Peyer's patch (tissue), 4 donors: ENCODE measurements around the gene STX18. TPM values are rescaled to one million over a fixed set of nuclear protein-coding genes. Genes with fewer than 3 reads are reported as not detected.

Experiments used
- DNase-seq, 3 donors: peaks; one replicate each; pipeline ENCODE4 v3.0.0-alpha.2; 2017 to 2019
- H3K27ac ChIP-seq, 4 donors: fragments of 200-600 bp; sonication (generic); one replicate each; pipeline ENCODE4 v1.5.1; 2016 to 2019
- H3K27me3 ChIP-seq, 2 donors: fragments of 200-600 bp; sonication (generic); one replicate each; pipeline ENCODE4 v1.5.1; 2019
- H3K36me3 ChIP-seq, 3 donors: fragments of 200-600 bp; sonication (generic); one replicate each; pipeline ENCODE4 v1.5.1; 2016 to 2019
- H3K4me1 ChIP-seq, 4 donors: fragments of 200-600 bp; sonication (generic); one replicate each; pipeline ENCODE4 v1.5.1; 2016 to 2019
- H3K4me3 ChIP-seq, 4 donors: fragments of 200-600 bp; sonication (generic); 1 replicate in 3 of 4; 2 replicates in 1 of 4; pipeline ENCODE4 v1.5.1; 2016 to 2019; ENCODE audit warnings: mild to moderate bottlenecking in 1 of 4
- H3K9me3 ChIP-seq, 4 donors: fragments of 200-600 bp; sonication (generic); one replicate each; pipeline ENCODE4 v1.5.1; 2016 to 2019; ENCODE audit warnings: mild to moderate bottlenecking in 1 of 4
- CTCF ChIP-seq, 6 experiments: fragments of 450-650 bp in 4 of 6; fragments of 200-600 bp in 2 of 6; sonication (generic) in 1 of 6; IDR thresholded peaks; one replicate each; pipeline ENCODE4 v1.5.1; 2017 to 2019; ENCODE audit warnings: antibody characterized with exemption in 6 of 6, mild to moderate bottlenecking in 3 of 6, moderate library complexity in 1 of 6
- POLR2A ChIP-seq, 2 donors: fragments of 450-650 bp; IDR thresholded peaks; one replicate each; pipeline ENCODE4 v1.5.1; 2017; ENCODE audit warnings: antibody characterized with exemption in 2 of 2, mild to moderate bottlenecking in 2 of 2, moderate library complexity in 2 of 2
- total RNA-seq, 4 donors: library from RNA; depleted of rRNA; stranded (reverse); fragments of >200 nt; gene quantifications; one replicate each; pipeline ENCODE4 v1.1.0, GENCODE V29; 2016

The STX18 gene
- total RNA-seq, 4 donors from 2014 or later = 33.0 to 56.0 (median 42.3) TPM

- H3K27me3 ChIP-seq = no peaks in the 10 kb centered on the region
- no peaks in the 10 kb centered on the region for H3K9me3 ChIP-seq
- DNase-seq = no peak
- H3K27ac ChIP-seq = no peak overlapping the region
- H3K4me1 ChIP-seq = peaks cover 0 to 11% (median 0%) of the 10 kb centered on the region in 4 donors
- TF ChIP-seq POLR2A (IDR thresholded peaks at IDR 0.05) (no peak), CTCF (IDR thresholded peaks at IDR 0.05) (no peak)
- no peak overlapping the region for H3K4me3 ChIP-seq
- H3K36me3 ChIP-seq = no peaks in the 10 kb centered on the region
These were observed 61.6 kb downstream of the STX18 start for GRCh38 chr4:4480205-4480604.

DNA sequence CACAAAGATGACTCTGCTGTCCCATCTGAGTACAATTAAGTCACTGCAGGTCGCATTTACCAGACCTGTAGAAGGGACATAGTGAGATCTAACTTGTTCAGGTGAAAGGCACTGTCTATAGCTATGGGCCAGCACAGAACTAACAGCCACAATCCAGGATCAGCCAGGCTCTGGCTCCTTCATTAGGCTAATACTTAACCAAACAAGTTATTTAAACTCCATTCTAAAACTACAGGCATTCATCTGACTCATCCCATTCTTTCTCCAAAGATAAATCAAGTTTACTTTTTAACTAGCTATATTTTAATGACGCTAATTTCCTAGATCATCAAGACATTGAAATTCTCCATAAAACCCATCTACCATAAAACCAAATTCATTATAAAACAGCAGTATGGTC, 62.5 kb downstream of the STX18 start:
- peaks cover 0 to 11% (median under 1%) of the 10 kb centered on the region in 4 donors for H3K4me1 ChIP-seq
- no peaks in the 10 kb centered on the region for H3K9me3 ChIP-seq
- no peak for TF ChIP-seq POLR2A (IDR thresholded peaks at IDR 0.05)
- no peak for TF ChIP-seq CTCF (IDR thresholded peaks at IDR 0.05)
- H3K4me3 ChIP-seq = no peak overlapping the region
- no peak for DNase-seq
- H3K27me3 ChIP-seq = no peaks in the 10 kb centered on the region
- no peak overlapping the region for H3K27ac ChIP-seq
- H3K36me3 ChIP-seq = no peaks in the 10 kb centered on the region

- Histone ChIP-seq H3K4me3 (no peak overlapping the region), H3K4me1 (peaks cover 0 to 27% (median 2%) of the 10 kb centered on the region in 4 donors), H3K27ac (no peak overlapping the region), H3K9me3 (no peaks in the 10 kb centered on the region), H3K36me3 (no peaks in the 10 kb centered on the region), H3K27me3 (no peaks in the 10 kb centered on the region)
- DNase-seq = peak in 1 of 3 donors; percentile 50
- TF ChIP-seq POLR2A (IDR thresholded peaks at IDR 0.05) (no peak), CTCF (IDR thresholded peaks at IDR 0.05) (no peak)
These were observed 64.1 kb downstream of the STX18 start for GRCh38 chr4:4477796-4478195.

GRCh38 chr4:4477391-4477790, 64.5 kb downstream of the STX18 start:
- Histone ChIP-seq H3K36me3 (no peaks in the 10 kb centered on the region), H3K27me3 (no peaks in the 10 kb centered on the region), H3K4me3 (no peak overlapping the region), H3K27ac (no peak overlapping the region), H3K9me3 (no peaks in the 10 kb centered on the region), H3K4me1 (peaks cover 0 to 27% (median 2%) of the 10 kb centered on the region in 4 donors)
- DNase-seq = no peak
- TF ChIP-seq POLR2A (IDR thresholded peaks at IDR 0.05) = no peak
- no peak for TF ChIP-seq CTCF (IDR thresholded peaks at IDR 0.05)

DNA sequence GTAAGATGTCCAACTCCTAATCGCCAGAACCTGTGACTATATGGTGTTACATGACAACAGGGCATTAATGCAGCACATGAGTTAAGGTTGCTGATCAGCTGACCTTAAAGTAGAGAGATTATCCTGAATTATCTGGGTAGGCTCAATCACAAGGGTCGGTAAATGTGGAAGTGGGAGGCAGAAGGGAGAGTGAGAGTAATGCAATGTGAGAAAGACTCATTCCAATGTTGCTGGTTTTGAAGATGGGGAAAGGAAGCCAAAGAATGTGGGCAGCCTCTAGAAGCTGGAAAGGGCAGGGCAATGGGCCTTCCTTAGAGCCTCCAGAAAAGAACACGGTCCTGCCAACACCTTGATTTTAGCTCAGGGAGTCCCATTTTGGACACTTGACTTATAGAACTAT, 67.4 kb downstream of the STX18 start:
- H3K4me3 ChIP-seq = no peak overlapping the region
- TF ChIP-seq POLR2A (IDR thresholded peaks at IDR 0.05) = no peak
- no peak for TF ChIP-seq CTCF (IDR thresholded peaks at IDR 0.05)
- H3K27ac ChIP-seq = no peak overlapping the region
- H3K4me1 ChIP-seq = peaks cover 0 to 27% (median 2%) of the 10 kb centered on the region in 4 donors
- no peaks in the 10 kb centered on the region for H3K27me3 ChIP-seq
- no peaks in the 10 kb centered on the region for H3K9me3 ChIP-seq
- no peak for DNase-seq
- peaks cover 0 to 19% (median 0%) of the 10 kb centered on the region in 3 donors for H3K36me3 ChIP-seq
